K562 (cell line): Measurements from ENCODE around the gene CLSTN1. TPM values are rescaled to one million over a fixed set of nuclear protein-coding genes. Genes with fewer than 3 reads are reported as not detected.

Experiments used
- CBFB ChIP-seq: sonication (generic); formaldehyde crosslinking; IDR thresholded peaks from 2 replicates; pipeline ENCODE4 v1.4.0; 2020; ENCODE audit warnings: mild to moderate bottlenecking, missing genetic modification reagents
- FIP1L1 ChIP-seq: fragments of 200-400 bp; formaldehyde crosslinking; IDR thresholded peaks from 2 replicates; pipeline ENCODE4 v1.6.1; 2018; ENCODE audit warnings: mild to moderate bottlenecking, low read depth, low read length; ENCODE audit not compliant: poor library complexity, severe bottlenecking
- GTF2B ChIP-seq: IDR thresholded peaks from 2 replicates; pipeline ENCODE4 v1.6.1; 2011; ENCODE audit not compliant: insufficient read length; ENCODE audit errors: extremely low read depth
- HSF4 ChIP-seq: fragments of 250-450 bp; sonication (Bioruptor Pico); IDR thresholded peaks from 2 replicates; pipeline ENCODE4 v2.1.2; 2022; ENCODE audit warnings: mild to moderate bottlenecking, moderate library complexity, borderline replicate concordance
- IRF2 ChIP-seq: sonication (generic); formaldehyde crosslinking; IDR thresholded peaks from 2 replicates; pipeline ENCODE4 v1.8.1; 2022; ENCODE audit warnings: mild to moderate bottlenecking, missing genetic modification reagents
- LEF1 ChIP-seq: fragments of 450-650 bp; IDR thresholded peaks from 2 replicates; pipeline ENCODE4 v1.6.1; 2016; ENCODE audit warnings: mild to moderate bottlenecking
- MAX ChIP-seq: sonication (generic); formaldehyde crosslinking; IDR thresholded peaks from 2 replicates; pipeline ENCODE4 v1.9.0; 2022; ENCODE audit warnings: mild to moderate bottlenecking, missing genetic modification reagents
- MTA1 ChIP-seq: fragments of 450-650 bp; IDR thresholded peaks from 2 replicates; pipeline ENCODE4 v1.6.1; 2017; ENCODE audit warnings: borderline replicate concordance
- MTA3 ChIP-seq: fragments of 450-650 bp; formaldehyde crosslinking; IDR thresholded peaks from 2 replicates; pipeline ENCODE4 v1.6.1; 2017; ENCODE audit warnings: mild to moderate bottlenecking, borderline replicate concordance
- NRF1 ChIP-seq, 2 experiments: fragments of 450-650 bp; IDR thresholded peaks in 1 of 2; conservative IDR thresholded peaks in 1 of 2; 2 replicates each; pipeline ENCODE4 v1.6.1; 2014; ENCODE audit warnings: mild to moderate bottlenecking in 2 of 2
- POU5F1 ChIP-seq: fragments of 150-350 bp; IDR thresholded peaks from 2 replicates; pipeline ENCODE4 v1.6.1; 2014; ENCODE audit warnings: borderline replicate concordance, low read length, low read depth, mild to moderate bottlenecking; ENCODE audit not compliant: partially characterized antibody
- RCOR1 ChIP-seq, 2 experiments: IDR thresholded peaks; 2 replicates each; pipeline ENCODE4 v1.6.1; 2012; ENCODE audit warnings: low read depth in 2 of 2, low read length in 2 of 2, borderline replicate concordance in 1 of 2, improper control_type of control experiment in 1 of 2
- SRF ChIP-seq, 2 experiments: fragments of 250-450, 450-650 bp in 1 of 2; sonication (Bioruptor Pico) in 1 of 2; sonication (generic) in 1 of 2; formaldehyde crosslinking; IDR thresholded peaks; 2 replicates each; pipeline versions ENCODE4 v1.5.0 to v1.5.1; 2020 to 2022; ENCODE audit warnings: mild to moderate bottlenecking in 1 of 2, missing genetic modification reagents in 1 of 2
- TAF15 ChIP-seq: fragments of 200-400 bp; formaldehyde crosslinking; IDR thresholded peaks from 2 replicates; pipeline ENCODE4 v1.6.1; 2017; ENCODE audit warnings: mild to moderate bottlenecking, low read depth, low read length, moderate library complexity
- TARDBP ChIP-seq: fragments of 450-650 bp; IDR thresholded peaks from 2 replicates; pipeline ENCODE4 v1.6.1; 2016
- ZNF263 ChIP-seq: sonication (generic); formaldehyde crosslinking; IDR thresholded peaks from 2 replicates; pipeline ENCODE4 v1.8.0; 2022; ENCODE audit warnings: mild to moderate bottlenecking, missing genetic modification reagents, borderline replicate concordance
- ZNF512 ChIP-seq: IDR thresholded peaks from 2 replicates; pipeline ENCODE4 v1.6.1; 2016; ENCODE audit warnings: missing genetic modification characterization, missing compliant biosample characterization
- polyA plus RNA-seq, 8 experiments: library from polyadenylated mRNA; depleted of rRNA in 4 of 8; stranded (reverse) in 5 of 8; unstranded in 3 of 8; fragments of >200 nt; fragmentation: Nextera tagmentation in 2 of 8; fragmentation: Illumina TruSeq in 1 of 8; extraction: Ambion mirVana in 2 of 8; extraction: Trizol in 1 of 8; gene quantifications; 2 replicates each; pipeline versions ENCODE4 v1.2.1 to v1.2.3, GENCODE V29; 2011 to 2014; ENCODE audit warnings: inconsistent platforms in 1 of 8, missing spikeins in 1 of 8
- total RNA-seq, 7 experiments: library from RNA; depleted of rRNA in 6 of 7; stranded (reverse); fragments of >200 nt in 6 of 7; fragmentation: Illumina TruSeq in 2 of 7; extraction: Trizol in 2 of 7; gene quantifications; 2 replicates each; pipeline versions ENCODE4 v1.2.1 to v1.2.3, GENCODE V29; 2011 to 2021; ENCODE audit warnings: low replicate concordance in 1 of 7
- TF ChIP-seq, protein P1 (sequence below): fragments of 250-450 bp; sonication (Bioruptor Pico); IDR thresholded peaks from 2 replicates; pipeline ENCODE4 v1.5.0; 2021
- TF ChIP-seq, protein P2 (sequence below): sonication (generic); formaldehyde crosslinking; IDR thresholded peaks from 2 replicates; pipeline ENCODE4 v1.8.1; 2023; ENCODE audit warnings: missing genetic modification reagents, mild to moderate bottlenecking, borderline replicate concordance

Gene CLSTN1
- total and polyA plus RNA-seq, 9 of the 15 experiments (the other 6 are each of a cell fraction or from before 2014, with no cell fraction given), result 1.1 to 32.5 (median 13.3) TPM

GRCh38 chr1:9724706-9725476, 98.9 kb downstream of the CLSTN1 start (continued):
- 0 out of 4 replicates have a peak, but pooled peaks have one; percentile 3 to 21 for TF ChIP-seq NRF1 (conservative IDR thresholded peaks at IDR 0.05 in 1 of 2, IDR thresholded peaks at IDR 0.05 in 1 of 2)
- TF ChIP-seq CBFB (CRISPR knock-in tag), result no peak
- TF ChIP-seq, protein P1, sequence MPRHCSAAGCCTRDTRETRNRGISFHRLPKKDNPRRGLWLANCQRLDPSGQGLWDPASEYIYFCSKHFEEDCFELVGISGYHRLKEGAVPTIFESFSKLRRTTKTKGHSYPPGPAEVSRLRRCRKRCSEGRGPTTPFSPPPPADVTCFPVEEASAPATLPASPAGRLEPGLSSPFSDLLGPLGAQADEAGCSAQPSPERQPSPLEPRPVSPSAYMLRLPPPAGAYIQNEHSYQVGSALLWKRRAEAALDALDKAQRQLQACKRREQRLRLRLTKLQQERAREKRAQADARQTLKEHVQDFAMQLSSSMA (CRISPR knock-in tag), result no peak
- TF ChIP-seq LEF1, result no peak
- no peak for TF ChIP-seq HSF4 (CRISPR knock-in tag)
- TF ChIP-seq ZNF263, result 0 out of 2 replicates have a peak, but pooled peaks have one; percentile 13
- peak in 1 of 2 experiments; percentile 47; a peak in 1 of 4 replicates for TF ChIP-seq RCOR1 (IDR thresholded peaks at IDR 0.05; ENCODE audit: borderline replicate concordance in 1 of 2, low read depth in 2 of 2, low read length in 2 of 2)
- TF ChIP-seq MTA3, result peak; percentile 55; the same call in 1 of the 2 replicates
- no peak for TF ChIP-seq TAF15
- no peak for TF ChIP-seq GTF2B
- TF ChIP-seq ZNF512 (tag), result no peak
- no peak for TF ChIP-seq POU5F1
- no peak for TF ChIP-seq IRF2 (CRISPR knock-in tag)
- TF ChIP-seq SRF (CRISPR knock-in tag; IDR thresholded peaks at IDR 0.05), result no peak
- TF ChIP-seq, protein P2, sequence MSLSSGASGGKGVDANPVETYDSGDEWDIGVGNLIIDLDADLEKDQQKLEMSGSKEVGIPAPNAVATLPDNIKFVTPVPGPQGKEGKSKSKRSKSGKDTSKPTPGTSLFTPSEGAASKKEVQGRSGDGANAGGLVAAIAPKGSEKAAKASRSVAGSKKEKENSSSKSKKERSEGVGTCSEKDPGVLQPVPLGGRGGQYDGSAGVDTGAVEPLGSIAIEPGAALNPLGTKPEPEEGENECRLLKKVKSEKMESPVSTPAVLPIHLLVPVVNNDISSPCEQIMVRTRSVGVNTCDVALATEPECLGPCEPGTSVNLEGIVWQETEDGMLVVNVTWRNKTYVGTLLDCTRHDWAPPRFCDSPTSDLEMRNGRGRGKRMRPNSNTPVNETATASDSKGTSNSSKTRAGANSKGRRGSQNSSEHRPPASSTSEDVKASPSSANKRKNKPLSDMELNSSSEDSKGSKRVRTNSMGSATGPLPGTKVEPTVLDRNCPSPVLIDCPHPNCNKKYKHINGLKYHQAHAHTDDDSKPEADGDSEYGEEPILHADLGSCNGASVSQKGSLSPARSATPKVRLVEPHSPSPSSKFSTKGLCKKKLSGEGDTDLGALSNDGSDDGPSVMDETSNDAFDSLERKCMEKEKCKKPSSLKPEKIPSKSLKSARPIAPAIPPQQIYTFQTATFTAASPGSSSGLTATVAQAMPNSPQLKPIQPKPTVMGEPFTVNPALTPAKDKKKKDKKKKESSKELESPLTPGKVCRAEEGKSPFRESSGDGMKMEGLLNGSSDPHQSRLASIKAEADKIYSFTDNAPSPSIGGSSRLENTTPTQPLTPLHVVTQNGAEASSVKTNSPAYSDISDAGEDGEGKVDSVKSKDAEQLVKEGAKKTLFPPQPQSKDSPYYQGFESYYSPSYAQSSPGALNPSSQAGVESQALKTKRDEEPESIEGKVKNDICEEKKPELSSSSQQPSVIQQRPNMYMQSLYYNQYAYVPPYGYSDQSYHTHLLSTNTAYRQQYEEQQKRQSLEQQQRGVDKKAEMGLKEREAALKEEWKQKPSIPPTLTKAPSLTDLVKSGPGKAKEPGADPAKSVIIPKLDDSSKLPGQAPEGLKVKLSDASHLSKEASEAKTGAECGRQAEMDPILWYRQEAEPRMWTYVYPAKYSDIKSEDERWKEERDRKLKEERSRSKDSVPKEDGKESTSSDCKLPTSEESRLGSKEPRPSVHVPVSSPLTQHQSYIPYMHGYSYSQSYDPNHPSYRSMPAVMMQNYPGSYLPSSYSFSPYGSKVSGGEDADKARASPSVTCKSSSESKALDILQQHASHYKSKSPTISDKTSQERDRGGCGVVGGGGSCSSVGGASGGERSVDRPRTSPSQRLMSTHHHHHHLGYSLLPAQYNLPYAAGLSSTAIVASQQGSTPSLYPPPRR (CRISPR knock-in tag), result no peak
- peak; percentile 46 for TF ChIP-seq FIP1L1
- 0 out of 2 replicates have a peak, but pooled peaks have one; percentile 30 for TF ChIP-seq TARDBP
- 0 out of 2 replicates have a peak, but pooled peaks have one; percentile 27 for TF ChIP-seq MTA1
- TF ChIP-seq MAX, result no peak; the same call in 1 of the 2 replicates
